ENCODE results near the gene MMP11.

The MMP11 gene

DNA sequence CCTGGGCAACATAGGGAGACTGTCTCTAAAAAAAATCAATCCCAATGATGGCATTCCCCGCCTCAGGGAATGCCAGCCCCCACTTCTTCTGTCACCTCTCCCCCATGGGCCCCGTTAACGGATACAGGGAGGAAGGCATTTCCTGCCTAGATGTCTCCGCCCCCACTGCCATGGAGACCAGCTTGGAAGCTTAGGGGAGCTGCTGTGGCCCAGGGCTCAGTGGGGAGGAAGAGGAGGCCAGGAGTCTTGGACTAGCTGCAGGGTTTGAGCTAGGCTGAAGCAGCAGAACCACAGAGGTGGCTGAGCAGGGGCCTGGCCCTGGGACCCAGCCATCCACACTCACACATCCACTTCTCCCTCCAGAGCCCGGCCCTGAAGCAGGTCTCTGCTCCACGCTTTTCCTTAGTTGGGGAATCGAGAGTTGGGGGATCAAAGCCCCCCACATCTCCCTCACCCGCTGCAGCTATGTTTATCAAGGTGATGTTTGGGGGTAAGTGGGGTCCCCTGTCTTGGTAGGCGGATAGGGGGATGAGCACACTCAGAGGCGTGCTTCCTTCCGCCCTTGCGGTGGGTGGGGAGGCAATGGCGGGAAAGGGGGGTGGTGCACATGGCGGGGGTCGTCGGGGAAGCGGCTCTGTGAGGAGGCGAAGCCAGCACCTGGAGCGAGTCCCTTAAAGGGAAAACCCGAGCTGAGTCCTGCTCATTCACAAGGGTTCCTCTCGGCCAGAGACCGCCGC, 9.6 kb upstream of the MMP11 start, which contains the start of gene C22orf15:
TSS of gene C22orf15 (plus strand) at position 149 of the 737 bp plus-strand sequence. CDS start at position 466, 317 bp downstream.
- DNase-seq: no peak

- no peak for DNase-seq
Observed at GRCh38 chr22:23763579-23763945, 9.1 kb upstream of the MMP11 start.

DNA sequence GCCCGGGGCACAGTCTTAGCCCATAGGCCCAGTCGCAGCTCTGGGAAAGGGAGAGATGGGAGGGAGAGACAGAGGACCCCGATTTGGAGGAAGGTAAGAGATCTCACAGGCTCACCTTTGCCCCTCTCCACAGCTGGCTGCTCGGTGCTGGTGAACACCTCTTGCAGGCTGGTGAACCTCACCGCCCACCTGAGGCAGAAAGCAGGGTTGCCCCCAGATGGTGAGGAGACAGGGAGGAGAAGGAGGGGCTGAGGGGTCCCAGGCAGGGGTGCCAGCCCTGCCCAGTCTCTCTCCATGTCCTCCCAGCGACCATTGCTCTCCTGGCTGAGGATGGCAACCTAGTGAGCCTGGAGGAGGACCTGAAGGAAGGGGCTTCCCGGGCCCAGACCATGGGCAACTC, 8.7 kb upstream of the MMP11 start:
- DNase-seq: no peak

- DNase-seq: no peak
Observed at GRCh38 chr22:23764899-23765881, 7.5 kb upstream of the MMP11 start.

- DNase-seq: no peak
Observed at GRCh38 chr22:23767303-23767672, 5.4 kb upstream of the MMP11 start.

DNA sequence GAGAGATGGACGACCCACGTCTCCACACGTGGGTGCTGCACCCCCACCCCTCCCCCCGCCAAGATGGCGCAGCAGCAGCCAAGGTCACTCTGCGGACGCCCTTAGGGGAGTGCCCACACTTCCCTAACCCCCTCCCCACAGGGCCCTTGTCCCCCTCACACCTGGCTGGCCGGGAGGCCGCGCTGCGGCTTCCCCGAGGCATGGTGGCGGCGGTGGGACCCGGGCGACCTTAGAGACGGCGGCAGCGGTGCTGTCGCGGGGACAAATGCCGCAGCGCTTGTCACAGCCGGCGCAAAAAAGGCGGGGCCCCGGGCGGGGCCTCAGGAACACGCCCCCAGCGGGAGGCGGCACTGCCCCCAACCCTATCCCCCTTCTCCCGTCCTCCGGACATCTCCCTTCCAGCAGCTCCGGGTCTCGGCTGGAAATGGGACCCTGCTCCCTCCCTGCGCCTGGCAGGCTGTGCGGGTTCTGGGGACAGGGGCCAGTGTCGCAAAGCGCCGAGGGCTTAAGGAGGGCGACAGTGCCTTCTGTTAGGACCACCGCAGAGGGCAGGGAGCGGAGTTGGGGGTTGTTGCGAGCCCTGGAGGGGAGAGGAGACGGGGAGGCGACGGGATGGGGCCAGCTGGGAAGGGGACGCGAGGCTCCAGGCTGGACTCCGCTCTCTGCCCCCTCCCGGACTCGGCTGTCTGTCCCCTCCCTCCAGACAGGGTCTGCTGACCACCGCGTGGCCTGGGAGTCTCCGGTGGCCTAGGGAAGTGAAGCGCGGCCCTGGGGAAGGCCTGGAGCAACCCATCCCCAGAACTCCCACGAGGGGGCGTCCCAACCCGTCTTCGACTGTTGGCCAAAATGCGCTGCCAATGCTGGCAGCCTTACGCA, 4.7 kb upstream of the MMP11 start, which contains the start of gene CHCHD10:
TSS of gene CHCHD10 (minus strand) at position 300 of the 876 bp plus-strand sequence. CDS start at position 202, 98 bp downstream.
- peak; percentile 45 for DNase-seq

DNA sequence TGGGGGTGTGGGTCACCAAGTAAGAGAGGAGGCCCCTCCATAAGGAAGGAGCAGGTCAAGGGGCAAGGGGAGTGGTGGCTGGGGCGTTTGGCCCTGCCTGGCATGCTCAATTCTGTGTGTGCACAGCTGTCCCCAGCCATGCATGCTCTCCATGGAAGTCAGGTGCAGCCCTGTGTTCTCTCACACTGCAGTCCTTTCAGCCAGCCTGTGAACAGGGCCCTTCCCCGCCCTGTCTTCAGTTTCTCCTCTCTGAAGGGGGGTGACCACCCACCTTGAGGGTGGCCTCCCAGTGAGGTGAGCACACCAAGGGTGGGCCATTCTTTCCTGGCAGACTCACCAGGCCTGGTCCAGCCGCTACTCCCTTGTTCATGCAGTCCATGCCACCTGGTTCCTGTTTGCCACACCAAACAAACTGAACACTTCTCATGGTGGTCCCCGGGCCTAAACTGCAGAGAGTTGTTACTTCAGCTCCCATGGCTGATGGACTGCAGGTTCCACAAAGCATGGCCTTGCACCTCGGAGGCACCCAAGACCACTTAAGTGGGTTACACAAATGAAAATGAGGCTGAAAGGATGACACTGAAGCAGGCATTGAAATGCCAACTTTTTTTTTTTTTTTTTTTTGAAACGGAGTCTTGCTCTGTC, 3.2 kb upstream of the MMP11 start:
- DNase-seq: no peak

GRCh38 chr22:23772315-23772648, 367 bp upstream of the MMP11 start:
- DNase-seq: no peak

GRCh38 chr22:23773483-23774113, 949 bp downstream of the MMP11 start:
- no peak for DNase-seq

DNA sequence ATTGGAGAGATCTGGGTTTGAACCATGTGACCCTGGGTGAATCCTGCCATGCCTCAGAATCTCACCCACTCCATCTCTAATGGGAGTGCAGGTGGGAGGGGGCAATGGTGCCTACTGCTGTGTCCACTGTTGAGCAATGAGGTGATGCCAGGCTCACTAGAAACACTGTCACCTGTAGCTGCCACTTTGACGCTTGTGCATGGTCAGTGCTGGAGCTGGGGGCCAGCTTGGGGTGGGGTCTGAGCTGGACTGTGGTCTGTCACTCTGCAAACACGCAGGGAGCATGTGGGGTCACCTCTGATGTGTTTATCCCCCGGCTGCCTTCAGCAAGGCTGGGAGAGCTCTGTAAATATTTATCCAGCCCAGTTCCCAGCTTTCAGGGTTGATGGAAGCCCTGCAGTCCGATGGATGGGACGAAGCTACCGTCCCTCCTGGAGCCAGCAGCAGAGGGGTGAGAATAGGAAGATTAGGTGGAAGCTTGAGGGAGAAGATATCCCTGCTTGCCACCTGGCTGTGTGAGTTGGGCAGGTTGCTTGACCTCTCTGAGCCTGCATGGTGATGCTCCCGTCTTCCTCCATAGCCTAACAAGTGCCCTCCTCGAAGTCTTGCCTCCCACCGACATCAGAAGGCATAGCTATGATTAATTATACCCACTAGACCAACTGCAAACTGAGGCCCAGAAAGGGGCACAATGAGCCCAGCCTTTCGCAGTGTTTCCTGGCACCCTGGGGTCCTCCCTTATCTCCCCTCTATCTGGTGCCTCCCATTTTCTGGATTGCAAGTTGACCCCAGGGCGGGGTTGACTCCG, 1.7 kb downstream of the MMP11 start:
- DNase-seq: no peak

GRCh38 chr22:23774922-23775436, 2.3 kb downstream of the MMP11 start:
- DNase-seq: no peak

DNA sequence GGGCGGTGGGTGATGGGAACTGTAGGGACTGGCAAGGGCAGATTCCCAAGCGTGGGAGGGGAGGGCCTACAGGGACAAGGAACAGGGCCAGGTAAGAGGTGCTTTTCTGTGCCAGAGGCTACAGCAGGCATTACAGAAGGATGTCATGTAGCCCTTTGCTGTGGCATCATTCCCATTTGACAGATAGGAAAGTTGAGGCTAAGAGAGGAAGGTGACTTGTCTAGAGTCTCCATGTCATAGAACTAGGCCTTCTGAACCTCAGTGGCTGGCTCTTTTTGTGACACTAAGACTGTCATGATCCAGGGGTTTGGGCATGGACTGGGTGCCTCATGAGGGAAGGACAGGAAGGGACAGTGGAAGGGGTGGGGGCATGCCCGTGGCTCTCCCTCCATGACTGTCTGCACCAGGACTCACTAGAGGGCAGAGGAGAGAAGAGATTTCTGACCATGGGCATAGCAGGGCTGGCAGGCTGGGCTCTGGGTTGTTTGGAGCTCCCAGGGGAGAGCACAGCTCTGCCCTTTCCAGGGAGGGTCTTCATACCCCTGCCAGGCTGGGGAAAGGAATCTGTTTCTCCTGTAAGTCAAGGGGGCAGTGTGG, 3.2 kb downstream of the MMP11 start:
- no peak for DNase-seq

GRCh38 chr22:23777776-23778576, 5.3 kb downstream of the MMP11 start:
- DNase-seq: no peak

- no peak for DNase-seq
Observed at GRCh38 chr22:23778577-23778900, 5.9 kb downstream of the MMP11 start.

DNA sequence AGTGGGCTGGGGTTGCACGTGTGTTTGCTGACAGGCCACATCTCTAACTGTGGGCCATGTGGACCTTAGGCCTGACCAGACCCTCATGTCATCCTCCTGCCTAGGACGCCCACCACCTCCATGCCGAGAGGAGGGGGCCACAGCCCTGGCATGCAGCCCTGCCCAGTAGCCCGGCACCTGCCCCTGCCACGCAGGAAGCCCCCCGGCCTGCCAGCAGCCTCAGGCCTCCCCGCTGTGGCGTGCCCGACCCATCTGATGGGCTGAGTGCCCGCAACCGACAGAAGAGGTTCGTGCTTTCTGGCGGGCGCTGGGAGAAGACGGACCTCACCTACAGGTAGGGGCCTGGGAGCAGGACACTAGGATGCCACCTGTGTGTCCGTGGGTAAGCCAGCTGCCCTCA, 6.4 kb downstream of the MMP11 start:
- DNase-seq: no peak

DNA sequence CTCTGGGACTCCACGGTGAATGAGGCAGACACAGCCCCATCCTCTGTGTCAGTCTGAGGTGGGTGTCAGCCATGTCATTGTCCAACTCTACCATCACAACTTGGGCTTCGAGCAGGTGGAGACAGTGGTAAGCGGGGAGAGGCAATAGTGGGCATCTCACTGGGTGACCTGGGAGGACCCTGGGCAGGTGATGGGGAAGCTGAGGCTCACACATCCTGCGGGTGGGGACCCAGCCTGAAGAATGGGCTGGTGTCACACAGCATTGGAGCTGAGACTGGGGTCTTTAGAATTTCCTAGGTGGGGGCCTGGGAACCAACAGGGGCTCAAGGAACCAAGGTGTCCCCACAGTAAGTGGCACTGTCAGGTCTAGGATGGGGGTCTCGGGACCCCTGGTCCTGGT, 7.1 kb downstream of the MMP11 start:
- DNase-seq: no peak

DNA sequence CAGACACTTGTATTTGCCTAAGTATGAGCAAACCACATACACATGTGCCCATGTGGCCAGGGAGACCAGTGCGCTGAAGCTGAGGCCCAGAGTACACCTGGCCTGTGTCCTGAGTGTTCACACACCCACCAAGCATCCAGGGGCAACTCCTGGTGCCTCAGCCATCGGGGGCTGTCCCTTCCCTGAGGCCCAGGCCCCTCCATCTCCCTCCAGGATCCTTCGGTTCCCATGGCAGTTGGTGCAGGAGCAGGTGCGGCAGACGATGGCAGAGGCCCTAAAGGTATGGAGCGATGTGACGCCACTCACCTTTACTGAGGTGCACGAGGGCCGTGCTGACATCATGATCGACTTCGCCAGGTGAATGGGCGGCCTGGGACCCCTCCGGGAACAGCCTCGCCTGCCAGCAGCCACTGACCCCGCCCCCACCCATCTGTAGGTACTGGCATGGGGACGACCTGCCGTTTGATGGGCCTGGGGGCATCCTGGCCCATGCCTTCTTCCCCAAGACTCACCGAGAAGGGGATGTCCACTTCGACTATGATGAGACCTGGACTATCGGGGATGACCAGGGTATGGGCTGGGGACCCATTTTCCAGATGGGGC, 7.6 kb downstream of the MMP11 start:
- DNase-seq: no peak

DNA sequence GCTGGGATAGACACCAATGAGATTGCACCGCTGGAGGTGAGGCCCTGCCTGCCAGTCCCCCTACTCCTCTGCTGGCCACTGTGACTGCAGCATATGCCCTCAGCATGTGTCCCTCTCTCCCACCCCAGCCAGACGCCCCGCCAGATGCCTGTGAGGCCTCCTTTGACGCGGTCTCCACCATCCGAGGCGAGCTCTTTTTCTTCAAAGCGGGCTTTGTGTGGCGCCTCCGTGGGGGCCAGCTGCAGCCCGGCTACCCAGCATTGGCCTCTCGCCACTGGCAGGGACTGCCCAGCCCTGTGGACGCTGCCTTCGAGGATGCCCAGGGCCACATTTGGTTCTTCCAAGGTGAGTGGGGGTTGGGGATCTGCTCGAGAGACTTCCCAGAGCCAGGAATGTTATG, 8.4 kb downstream of the MMP11 start:
- no peak for DNase-seq

GRCh38 chr22:23781511-23782183, 9.0 kb downstream of the MMP11 start:
- DNase-seq: no peak

Measured in NCI-H2107 (cell line).